Left ventricle myocardium inferior (tissue), 1 donor: Measurements from ENCODE around the gene LPIN3. TPM values are rescaled to one million over a fixed set of nuclear protein-coding genes. Genes with fewer than 3 reads are reported as not detected.

ENCODE experiments used
- DNase-seq: peaks from one replicate; pipeline ENCODE4 v3.0.0-alpha.2; 2020
- H3K27ac ChIP-seq: fragments of 200-600 bp; replicated peaks from 2 replicates; pipeline ENCODE4 v1.8.0; 2021
- H3K27me3 ChIP-seq: fragments of 200-600 bp; 2 replicates; pipeline ENCODE4 v1.8.0; 2021; ENCODE audit warnings: low read depth
- H3K36me3 ChIP-seq: fragments of 200-600 bp; 2 replicates; pipeline ENCODE4 v1.8.0; 2021
- H3K4me1 ChIP-seq: fragments of 200-600 bp; 2 replicates; pipeline ENCODE4 v1.8.0; 2021
- H3K4me3 ChIP-seq: fragments of 200-600 bp; 2 replicates; pipeline ENCODE4 v1.8.0; 2021; ENCODE audit warnings: mild to moderate bottlenecking, moderate library complexity
- H3K9me3 ChIP-seq: fragments of 200-600 bp; replicated peaks from 2 replicates; pipeline ENCODE4 v1.8.0; 2021
- intact Hi-C: fragments of 100-400 bp; cut with micrococcal nuclease; formaldehyde crosslinking; loops from one replicate; pipeline ENCODE4 v1.11.0; 2022
- total RNA-seq: library from RNA; stranded (reverse); fragmentation: NEBNext Ultra II Directional; extraction: Animal tissue kit (Norgen Biotek cat#: 25700); gene quantifications from one replicate; pipeline ENCODE4 v1.2.1, GENCODE V29; 2021
- TF ChIP-seq, protein P1 (sequence below): fragments of 200-600 bp; IDR thresholded peaks from 2 replicates; pipeline ENCODE4 v1.8.0; 2021; ENCODE audit warnings: antibody characterized with exemption, mild to moderate bottlenecking, borderline replicate concordance
- donor health status: DM: no; HTN: yes; CAD: no; lungs with severe emphysema.

LPIN3 gene
- total RNA-seq, 1 donor from 2014 or later, result 19.9 TPM

DNA sequence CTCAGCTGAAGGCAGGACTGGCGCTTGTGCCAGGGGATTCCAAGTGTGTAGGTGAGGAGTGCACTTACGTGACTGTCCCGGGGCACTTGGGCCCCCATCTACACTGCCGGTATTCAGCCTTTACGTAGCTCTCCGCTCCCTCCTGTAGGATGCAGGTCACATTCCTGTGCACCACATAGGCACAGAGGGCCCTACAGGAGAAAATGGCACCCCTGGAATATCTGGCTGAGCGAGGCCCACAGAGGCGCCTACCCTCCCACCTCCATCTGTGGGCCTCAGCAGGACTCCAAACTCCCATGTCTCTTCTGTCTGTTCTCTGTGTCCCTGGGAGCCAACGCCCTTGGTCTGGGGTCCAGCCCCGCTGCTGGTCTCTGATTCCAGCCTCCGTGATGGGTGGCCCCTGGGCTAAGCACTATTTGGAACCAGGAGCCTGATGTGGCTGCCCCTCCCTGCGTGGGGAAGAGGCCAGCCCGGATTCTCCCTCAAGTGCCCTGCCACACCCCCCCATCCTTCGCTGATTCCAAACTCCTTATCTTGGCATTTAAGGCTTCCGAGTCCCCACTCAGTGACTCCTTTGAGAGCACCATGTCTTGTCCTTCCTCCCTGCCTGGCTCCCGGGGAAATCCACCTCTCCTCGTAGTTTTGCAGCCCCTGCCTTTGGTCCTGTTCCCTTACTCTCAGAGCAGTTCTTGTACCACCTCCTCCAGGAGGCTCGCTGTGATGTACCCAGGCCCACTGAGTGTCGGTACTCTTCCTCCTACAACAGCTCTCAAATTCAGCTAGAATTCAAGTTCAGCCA, 24.5 kb downstream of the LPIN3 start:
- peak overlapping the region; percentile 54 for H3K27ac ChIP-seq
- H3K27me3 ChIP-seq, result peaks cover 41% of the 10 kb centered on the region
- H3K4me3 ChIP-seq, result peak overlapping the region; percentile 64
- peaks cover 46% of the 10 kb centered on the region for H3K4me1 ChIP-seq
- no peak for DNase-seq
- no peaks in the 10 kb centered on the region for H3K36me3 ChIP-seq
- TF ChIP-seq, protein P1, sequence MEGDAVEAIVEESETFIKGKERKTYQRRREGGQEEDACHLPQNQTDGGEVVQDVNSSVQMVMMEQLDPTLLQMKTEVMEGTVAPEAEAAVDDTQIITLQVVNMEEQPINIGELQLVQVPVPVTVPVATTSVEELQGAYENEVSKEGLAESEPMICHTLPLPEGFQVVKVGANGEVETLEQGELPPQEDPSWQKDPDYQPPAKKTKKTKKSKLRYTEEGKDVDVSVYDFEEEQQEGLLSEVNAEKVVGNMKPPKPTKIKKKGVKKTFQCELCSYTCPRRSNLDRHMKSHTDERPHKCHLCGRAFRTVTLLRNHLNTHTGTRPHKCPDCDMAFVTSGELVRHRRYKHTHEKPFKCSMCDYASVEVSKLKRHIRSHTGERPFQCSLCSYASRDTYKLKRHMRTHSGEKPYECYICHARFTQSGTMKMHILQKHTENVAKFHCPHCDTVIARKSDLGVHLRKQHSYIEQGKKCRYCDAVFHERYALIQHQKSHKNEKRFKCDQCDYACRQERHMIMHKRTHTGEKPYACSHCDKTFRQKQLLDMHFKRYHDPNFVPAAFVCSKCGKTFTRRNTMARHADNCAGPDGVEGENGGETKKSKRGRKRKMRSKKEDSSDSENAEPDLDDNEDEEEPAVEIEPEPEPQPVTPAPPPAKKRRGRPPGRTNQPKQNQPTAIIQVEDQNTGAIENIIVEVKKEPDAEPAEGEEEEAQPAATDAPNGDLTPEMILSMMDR, result no peak
- intact Hi-C loops, result no loop called here
- no peaks in the 10 kb centered on the region for H3K9me3 ChIP-seq

DNA sequence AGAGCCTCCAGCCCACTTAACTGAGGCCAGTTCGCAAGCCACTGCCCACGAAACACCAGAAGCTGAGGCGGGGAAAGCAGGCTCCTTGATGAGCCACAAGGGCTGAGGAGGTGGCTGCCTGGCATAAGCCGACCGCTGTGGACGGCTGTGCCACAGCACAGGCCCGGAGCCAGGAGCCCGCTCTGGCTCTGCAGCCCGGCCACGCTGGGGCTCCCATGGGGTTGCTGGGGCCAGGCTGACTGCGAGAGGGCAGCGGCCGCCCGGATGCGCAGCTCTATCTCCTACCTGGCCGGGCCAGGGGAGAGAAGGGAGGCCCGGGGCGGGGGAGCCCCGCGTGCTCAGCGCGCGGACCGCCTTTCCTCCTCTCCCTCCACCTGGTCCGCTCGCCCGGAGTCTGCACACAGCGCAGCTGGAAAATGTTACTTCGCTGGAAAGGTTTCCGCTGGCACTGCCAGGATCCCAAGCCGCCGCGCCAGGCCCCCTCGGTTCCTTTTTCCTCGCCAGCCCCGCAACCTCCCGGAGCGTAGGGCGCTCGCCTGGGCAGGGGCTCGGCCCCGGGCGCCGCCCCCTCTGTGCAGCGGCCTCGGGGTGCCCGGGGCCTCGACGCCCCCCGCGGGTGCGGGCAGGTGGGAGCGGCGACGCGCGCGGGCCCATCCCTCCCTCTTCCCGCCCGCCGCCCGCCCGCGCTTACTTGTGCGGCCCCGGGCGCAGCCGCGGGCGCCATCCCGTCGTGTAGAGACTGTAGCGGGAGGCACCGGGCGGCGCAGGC, 25.3 kb downstream of the LPIN3 start:
- peaks cover 41% of the 10 kb centered on the region for H3K27me3 ChIP-seq
- intact Hi-C loops, result no loop called here
- TF ChIP-seq, protein P1, result no peak
- H3K36me3 ChIP-seq, result no peaks in the 10 kb centered on the region
- H3K27ac ChIP-seq, result peak overlapping the region; percentile 54
- no peak for DNase-seq
- peaks cover 38% of the 10 kb centered on the region for H3K4me1 ChIP-seq
- peaks cover 2% of the 10 kb centered on the region for H3K9me3 ChIP-seq
- peak overlapping the region; percentile 64 for H3K4me3 ChIP-seq

DNA sequence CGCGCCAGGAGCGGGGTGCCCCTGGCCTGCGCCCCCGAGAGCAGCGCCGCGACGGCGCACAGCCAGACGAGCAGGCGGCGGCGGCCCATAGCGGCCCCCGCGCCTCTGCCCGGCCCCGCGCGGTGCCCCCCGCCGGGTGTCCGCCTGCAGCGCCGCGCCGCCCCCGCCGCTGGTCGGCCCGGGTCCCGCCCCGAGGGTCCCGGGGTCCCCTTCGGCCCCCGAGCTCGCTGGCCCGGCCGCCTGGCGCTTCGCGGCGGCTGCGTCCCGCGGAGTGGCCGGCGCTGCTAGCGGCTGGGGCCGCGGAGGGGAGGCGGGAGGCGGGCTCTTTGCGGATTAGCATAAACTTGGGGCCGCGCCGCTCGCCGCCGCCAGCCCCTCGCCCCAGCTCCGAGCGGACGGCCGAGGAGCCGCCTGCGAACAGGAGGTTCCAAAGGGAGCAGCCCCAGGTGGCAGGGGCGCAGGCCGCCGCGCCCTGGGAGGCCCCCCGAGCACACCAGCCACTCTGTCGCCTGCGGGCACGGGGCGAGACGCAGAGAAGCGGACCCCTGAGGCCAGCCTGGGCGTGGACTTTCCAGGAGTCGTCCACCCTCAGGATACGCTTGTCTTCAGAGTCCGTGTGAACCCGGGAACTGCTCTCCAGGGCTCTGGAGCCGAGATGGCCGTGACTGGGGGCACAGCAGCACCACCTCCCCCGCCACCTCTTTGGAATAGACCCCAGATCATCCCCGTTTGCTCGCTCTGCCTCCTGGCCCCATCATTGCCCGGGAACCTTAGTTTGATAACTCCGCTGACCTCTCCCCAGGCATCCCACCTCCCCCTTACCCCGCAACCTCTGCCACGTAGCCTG, 26.1 kb downstream of the LPIN3 start, which contains the start of gene EMILIN3:
TSS of gene EMILIN3 (minus strand) at position 273 of the 847 bp plus-strand sequence. CDS start at position 89, 184 bp downstream.
- Histone ChIP-seq H3K36me3 (no peaks in the 10 kb centered on the region), H3K27me3 (peaks cover 41% of the 10 kb centered on the region), H3K27ac (peak within 1 kb of the TSS; percentile 59), H3K4me3 (peak within 1 kb of the TSS; percentile 64), H3K9me3 (peaks cover 8% of the 10 kb centered on the region), H3K4me1 (peaks cover 30% of the 10 kb centered on the region)
- DNase-seq, result no peak
- TF ChIP-seq, protein P1, result no peak
- intact Hi-C loops, result no loop called here

GRCh38 chr20:41367393-41367695, 26.7 kb downstream of the LPIN3 start:
- intact Hi-C loops, result no loop called here
- TF ChIP-seq, protein P1, result no peak
- Histone ChIP-seq H3K36me3 (no peaks in the 10 kb centered on the region), H3K9me3 (peaks cover 8% of the 10 kb centered on the region), H3K27me3 (peaks cover 41% of the 10 kb centered on the region), H3K4me1 (peaks cover 24% of the 10 kb centered on the region), H3K4me3 (peak overlapping the region; percentile 64), H3K27ac (peak overlapping the region; percentile 59)
- no peak for DNase-seq

DNA sequence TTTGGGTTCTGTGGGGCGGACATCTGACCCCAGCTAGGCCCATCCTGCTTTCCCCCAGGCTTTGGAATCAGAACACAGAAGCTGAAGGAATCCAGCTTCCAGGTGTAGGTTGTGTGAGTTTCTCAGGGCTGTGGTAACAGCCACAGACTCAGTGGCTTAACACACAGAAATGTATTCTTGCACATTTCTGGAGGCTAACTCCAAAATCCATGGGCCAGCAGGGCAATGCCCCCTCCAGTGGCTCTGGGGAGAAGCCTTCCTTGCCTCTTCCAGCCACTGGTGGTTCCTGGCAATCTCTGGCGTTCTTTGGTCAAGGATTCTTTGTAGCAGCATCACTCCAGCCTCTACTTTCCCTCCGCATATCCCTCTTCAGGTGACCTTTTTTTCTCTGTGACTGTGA, 27.3 kb downstream of the LPIN3 start:
- TF ChIP-seq, protein P1, result no peak
- H3K27me3 ChIP-seq, result peaks cover 41% of the 10 kb centered on the region
- H3K9me3 ChIP-seq, result peaks cover 8% of the 10 kb centered on the region
- H3K27ac ChIP-seq, result no peak overlapping the region
- H3K4me1 ChIP-seq, result peaks cover 18% of the 10 kb centered on the region
- no peaks in the 10 kb centered on the region for H3K36me3 ChIP-seq
- no peak for DNase-seq
- no peak overlapping the region for H3K4me3 ChIP-seq
- intact Hi-C loops, result no loop called here
